C4-2B (cell line): ENCODE measurements around the gene PLD1.

Source experiments
- CTCF ChIP-seq: fragments of 450-650 bp; conservative IDR thresholded peaks from 2 replicates; pipeline ENCODE4 v1.5.1; 2017; ENCODE audit warnings: mild to moderate bottlenecking
- ZFX ChIP-seq: fragments of 450-650 bp; IDR thresholded peaks from 2 replicates; pipeline ENCODE4 v1.6.1; 2017

- TF ChIP-seq CTCF (no peak), ZFX (no peak)
Measured at GRCh38 chr3:171711461-171712170, 98.7 kb downstream of the PLD1 start.
